ENCODE results near the gene SCN10A. TPM values are rescaled to one million over a fixed set of nuclear protein-coding genes. Genes with fewer than 3 reads are reported as not detected.

The SCN10A gene
- total and polyA plus RNA-seq, 3 donors from 2014 or later, result 0.19 to 0.53 (median 0.24) TPM

GRCh38 chr3:38648659-38649499 is 167.1 kb downstream of the SCN10A start:
- H3K27ac ChIP-seq, result no peak overlapping the region
- H3K36me3 ChIP-seq (ENCODE audit: low read depth, missing control alignments), result no peaks in the 10 kb centered on the region
- no peak for TF ChIP-seq CTCF (IDR thresholded peaks at IDR 0.05)
- TF ChIP-seq POLR2A (IDR thresholded peaks at IDR 0.05), result no peak
- H3K9me3 ChIP-seq, result no peaks in the 10 kb centered on the region
- intact Hi-C loops (cut with DNase I; ENCODE audit: low total_unique reads), result no loop called here
- DNase-seq, result no peak
- H3K4me1 ChIP-seq, result peaks cover 3% of the 10 kb centered on the region
- no peaks in the 10 kb centered on the region for H3K27me3 ChIP-seq
- 8 to 14% methylated on average over 33 to 56 of the region's 56 CpGs for WGBS, 2 donors
- peak overlapping the region; percentile 47 to 49 for H3K4me3 ChIP-seq

GRCh38 chr3:38648024-38648658 is 167.9 kb downstream of the SCN10A start:
- TF ChIP-seq CTCF (IDR thresholded peaks at IDR 0.05) (no peak), POLR2A (IDR thresholded peaks at IDR 0.05) (no peak)
- Histone ChIP-seq H3K9me3 (no peaks in the 10 kb centered on the region), H3K4me1 (peaks cover 3% of the 10 kb centered on the region), H3K36me3 (ENCODE audit: low read depth, missing control alignments) (no peaks in the 10 kb centered on the region), H3K27me3 (no peaks in the 10 kb centered on the region), H3K27ac (no peak overlapping the region), H3K4me3 (no peak overlapping the region)
- DNase-seq, result no peak
- intact Hi-C loops (cut with DNase I; ENCODE audit: low total_unique reads), result no loop called here
- 89 to 90% methylated on average over 7 of the region's 7 CpGs for WGBS, 2 donors

GRCh38 chr3:38647217-38647970 is 168.6 kb downstream of the SCN10A start:
- 87% methylated on average over 7 of the region's 7 CpGs for WGBS, 2 donors
- H3K9me3 ChIP-seq, result no peaks in the 10 kb centered on the region
- DNase-seq, result no peak
- H3K27ac ChIP-seq, result no peak overlapping the region
- H3K27me3 ChIP-seq, result no peaks in the 10 kb centered on the region
- no peak overlapping the region for H3K4me3 ChIP-seq
- no peak for TF ChIP-seq CTCF (IDR thresholded peaks at IDR 0.05)
- no peak for TF ChIP-seq POLR2A (IDR thresholded peaks at IDR 0.05)
- no peaks in the 10 kb centered on the region for H3K36me3 ChIP-seq (ENCODE audit: low read depth, missing control alignments)
- intact Hi-C loops (cut with DNase I; ENCODE audit: low total_unique reads), result no loop called here
- H3K4me1 ChIP-seq, result peaks cover 3% of the 10 kb centered on the region

Other genes starting within 250 kb of the SCN10A start
- under 1 TPM; 0.63 to 0.99 TPM for gene SCN5A, start 166.5 kb downstream of the SCN10A start, total RNA-seq
- gene SCN5A, start 166.5 kb downstream of the SCN10A start, polyA plus RNA-seq (ENCODE audit: insufficient read depth, low read depth, low replicate concordance), result 0.73 TPM
- 1 to 10 TPM; 3.0 to 3.5 TPM for gene SCN11A, start 235.7 kb upstream of the SCN10A start, total RNA-seq
- gene SCN11A, start 235.7 kb upstream of the SCN10A start, polyA plus RNA-seq (ENCODE audit: insufficient read depth, low read depth, low replicate concordance), result 1.8 TPM
- 10 to 100 TPM; 67.8 to 74.1 TPM for gene WDR48, start 235.8 kb upstream of the SCN10A start, total RNA-seq
- gene WDR48, start 235.8 kb upstream of the SCN10A start, polyA plus RNA-seq (ENCODE audit: insufficient read depth, low read depth, low replicate concordance), result 130 TPM